Vagina (tissue), 2 donors: ENCODE data around the gene SPSB1. TPM values are rescaled to one million over a fixed set of nuclear protein-coding genes. Genes with fewer than 3 reads are reported as not detected.
"Not testable (repeated sequence)": the region's sequence is repeated elsewhere in the genome, so short reads cannot be mapped to it uniquely, and the experiment has no call there.

ENCODE experiments used
- DNase-seq, 2 donors: peaks; one replicate each; pipeline ENCODE4 v3.0.0-alpha.2; 2017; ENCODE audit errors: extremely low spot score in 2 of 2
- H3K27ac ChIP-seq: fragments of 200-600 bp; sonication (generic); one replicate; pipeline ENCODE4 v1.5.1; 2019
- H3K27me3 ChIP-seq: fragments of 200-600 bp; sonication (generic); one replicate; pipeline ENCODE4 v1.5.1; 2019
- H3K36me3 ChIP-seq, 2 donors: fragments of 200-600 bp; sonication (generic); one replicate each; pipeline ENCODE4 v1.5.1; 2017 to 2019
- H3K4me1 ChIP-seq: fragments of 200-600 bp; sonication (generic); one replicate; pipeline ENCODE4 v1.5.1; 2019
- H3K4me3 ChIP-seq, 2 donors: fragments of 200-600 bp; sonication (generic); 1 replicate in 1 of 2; 2 replicates in 1 of 2; pipeline ENCODE4 v1.5.1; 2016 to 2019
- H3K9me3 ChIP-seq: fragments of 200-600 bp; sonication (generic); one replicate; pipeline ENCODE4 v1.5.1; 2019
- POLR2A ChIP-seq, 2 donors: fragments of 450-650 bp; IDR thresholded peaks; one replicate each; pipeline ENCODE4 v1.6.1; 2017; ENCODE audit warnings: antibody characterized with exemption in 2 of 2, mild to moderate bottlenecking in 2 of 2, moderate library complexity in 2 of 2
- POLR2AphosphoS5 ChIP-seq, 2 donors: sonication (generic); formaldehyde crosslinking; IDR thresholded peaks; one replicate each; pipeline ENCODE4 v1.9.0; 2017; ENCODE audit warnings: antibody characterized with exemption in 2 of 2, mild to moderate bottlenecking in 2 of 2, low read depth in 1 of 2; ENCODE audit not compliant: insufficient read depth in 1 of 2
- intact Hi-C: fragments of 100-400 bp; cut with DNase I; formaldehyde crosslinking; loops from one replicate; pipeline ENCODE4 v1.15.1; 2023
- total RNA-seq: library from RNA; depleted of rRNA; stranded (reverse); fragments of >200 nt; gene quantifications from one replicate; pipeline ENCODE4 v1.2.3, GENCODE V29; 2016
- TF ChIP-seq, protein P1 (sequence below), 3 experiments: fragments of 450-650 bp in 2 of 3; fragments of 200-600 bp in 1 of 3; sonication (generic) in 1 of 3; IDR thresholded peaks; one replicate each; pipeline ENCODE4 v1.5.1; 2017 to 2019; ENCODE audit warnings: antibody characterized with exemption in 3 of 3, mild to moderate bottlenecking in 2 of 3, moderate library complexity in 2 of 3

SPSB1 gene
- total RNA-seq, 1 donor from 2014 or later, result 40.0 TPM

DNA sequence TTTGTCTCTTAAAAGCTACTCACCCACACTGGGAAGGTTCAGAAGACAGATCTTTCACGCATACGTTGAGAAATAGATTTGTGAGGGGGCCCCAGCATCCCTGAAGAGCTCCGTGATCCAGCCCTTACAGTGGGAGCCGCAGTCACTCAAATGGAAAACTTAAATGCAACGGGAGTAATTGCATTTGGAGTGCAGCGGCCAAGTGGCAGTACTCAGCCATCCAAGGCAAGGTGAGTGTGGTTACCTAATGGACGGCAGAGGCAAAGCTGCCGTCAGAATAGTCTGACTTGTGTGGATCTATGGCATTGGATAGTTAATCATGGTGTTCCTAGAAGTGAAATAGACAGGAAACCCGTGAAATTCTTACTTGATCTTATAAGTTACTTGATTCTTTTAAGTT is 5.1 kb downstream of the SPSB1 start:
- no peak overlapping the region for H3K27ac ChIP-seq
- no peak for DNase-seq
- no peaks in the 10 kb centered on the region for H3K36me3 ChIP-seq
- intact Hi-C loops, result no loop called here
- no peak overlapping the region for H3K4me3 ChIP-seq
- TF ChIP-seq, protein P1, sequence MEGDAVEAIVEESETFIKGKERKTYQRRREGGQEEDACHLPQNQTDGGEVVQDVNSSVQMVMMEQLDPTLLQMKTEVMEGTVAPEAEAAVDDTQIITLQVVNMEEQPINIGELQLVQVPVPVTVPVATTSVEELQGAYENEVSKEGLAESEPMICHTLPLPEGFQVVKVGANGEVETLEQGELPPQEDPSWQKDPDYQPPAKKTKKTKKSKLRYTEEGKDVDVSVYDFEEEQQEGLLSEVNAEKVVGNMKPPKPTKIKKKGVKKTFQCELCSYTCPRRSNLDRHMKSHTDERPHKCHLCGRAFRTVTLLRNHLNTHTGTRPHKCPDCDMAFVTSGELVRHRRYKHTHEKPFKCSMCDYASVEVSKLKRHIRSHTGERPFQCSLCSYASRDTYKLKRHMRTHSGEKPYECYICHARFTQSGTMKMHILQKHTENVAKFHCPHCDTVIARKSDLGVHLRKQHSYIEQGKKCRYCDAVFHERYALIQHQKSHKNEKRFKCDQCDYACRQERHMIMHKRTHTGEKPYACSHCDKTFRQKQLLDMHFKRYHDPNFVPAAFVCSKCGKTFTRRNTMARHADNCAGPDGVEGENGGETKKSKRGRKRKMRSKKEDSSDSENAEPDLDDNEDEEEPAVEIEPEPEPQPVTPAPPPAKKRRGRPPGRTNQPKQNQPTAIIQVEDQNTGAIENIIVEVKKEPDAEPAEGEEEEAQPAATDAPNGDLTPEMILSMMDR (IDR thresholded peaks at IDR 0.05), result no peak
- TF ChIP-seq POLR2A (IDR thresholded peaks at IDR 0.05) (no peak), POLR2AphosphoS5 (IDR thresholded peaks at IDR 0.05; ENCODE audit: insufficient read depth in 1 of 2, low read depth in 1 of 2) (no peak)
- H3K27me3 ChIP-seq, result no peaks in the 10 kb centered on the region
- peaks cover 70% of the 10 kb centered on the region for H3K4me1 ChIP-seq
- H3K9me3 ChIP-seq, result no peaks in the 10 kb centered on the region

GRCh38 chr1:9298282-9298681 is 5.6 kb downstream of the SPSB1 start:
- Histone ChIP-seq H3K4me3 (no peak overlapping the region), H3K27ac (no peak overlapping the region), H3K27me3 (no peaks in the 10 kb centered on the region), H3K4me1 (peaks cover 74% of the 10 kb centered on the region), H3K9me3 (no peaks in the 10 kb centered on the region), H3K36me3 (no peaks in the 10 kb centered on the region)
- TF ChIP-seq POLR2A (IDR thresholded peaks at IDR 0.05) (no peak), POLR2AphosphoS5 (IDR thresholded peaks at IDR 0.05; ENCODE audit: insufficient read depth in 1 of 2, low read depth in 1 of 2) (no peak)
- TF ChIP-seq, protein P1 (IDR thresholded peaks at IDR 0.05), result no peak
- intact Hi-C loops, result no loop called here
- DNase-seq, result no peak

DNA sequence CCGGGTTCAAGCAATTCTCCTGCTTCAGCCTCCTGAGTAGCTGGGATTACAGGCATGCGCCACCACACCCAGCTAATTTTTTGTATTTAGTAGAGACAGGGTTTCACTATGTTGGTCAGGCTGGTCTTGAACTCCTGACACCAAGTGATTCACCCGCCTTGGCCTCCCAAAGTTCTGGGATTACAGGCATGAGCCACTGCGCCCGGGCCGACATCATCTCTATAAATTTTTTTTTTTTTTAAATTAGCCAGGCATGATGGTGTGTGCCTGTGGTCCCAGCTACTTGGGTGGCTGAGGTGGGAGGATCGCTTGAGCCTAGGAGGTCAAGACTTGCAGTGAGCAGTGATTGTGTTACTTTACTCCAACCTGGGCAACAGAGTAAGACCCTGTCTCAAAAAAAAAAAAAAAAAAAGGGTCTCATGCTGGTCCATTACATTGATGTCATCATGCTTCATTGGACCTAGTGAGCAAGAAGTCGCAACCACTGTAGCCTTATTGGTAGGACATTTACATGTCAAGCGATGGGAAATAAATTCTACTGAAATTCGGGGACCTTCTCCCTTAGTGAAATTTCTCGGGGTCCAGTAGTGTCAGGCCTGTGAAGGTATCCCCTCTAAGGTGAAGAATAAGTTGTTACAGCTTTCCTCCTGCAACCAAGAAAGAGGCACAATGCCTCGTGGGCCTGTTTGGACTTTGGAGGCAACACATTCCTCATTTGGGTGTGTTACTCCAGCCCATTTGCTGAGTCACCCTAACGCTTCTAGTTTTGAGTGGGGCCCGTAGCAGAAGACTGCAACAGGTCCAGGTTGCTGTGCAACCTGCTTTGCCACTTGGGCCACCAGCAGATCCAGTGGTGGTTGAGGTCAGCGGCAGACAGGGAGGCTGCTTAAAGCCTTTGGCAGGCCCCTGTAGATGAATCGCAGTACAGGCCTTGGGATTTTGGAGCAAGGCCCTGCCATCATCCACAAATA is 7.2 kb downstream of the SPSB1 start:
- peak; percentile 26 to 64 for TF ChIP-seq POLR2AphosphoS5 (IDR thresholded peaks at IDR 0.05; ENCODE audit: insufficient read depth in 1 of 2, low read depth in 1 of 2)
- H3K9me3 ChIP-seq, DNase-seq, H3K4me3 ChIP-seq, H3K27me3 ChIP-seq, H3K36me3 ChIP-seq, intact Hi-C loops: not testable (repeated sequence)
- H3K27ac ChIP-seq, result peak overlapping the region; percentile 30
- H3K4me1 ChIP-seq, result peaks cover 80% of the 10 kb centered on the region

GRCh38 chr1:9300573-9300972 is 7.9 kb downstream of the SPSB1 start:
- H3K4me3 ChIP-seq, result no peak overlapping the region
- no peak for TF ChIP-seq POLR2AphosphoS5 (IDR thresholded peaks at IDR 0.05; ENCODE audit: insufficient read depth in 1 of 2, low read depth in 1 of 2)
- TF ChIP-seq, protein P1 (IDR thresholded peaks at IDR 0.05), result no peak
- TF ChIP-seq POLR2A (IDR thresholded peaks at IDR 0.05), result no peak
- H3K4me1 ChIP-seq, result peaks cover 80% of the 10 kb centered on the region
- H3K9me3 ChIP-seq, result no peaks in the 10 kb centered on the region
- H3K36me3 ChIP-seq, result no peaks in the 10 kb centered on the region
- no peak for DNase-seq
- peak overlapping the region; percentile 30 for H3K27ac ChIP-seq
- intact Hi-C loops, result no loop called here
- H3K27me3 ChIP-seq, result no peaks in the 10 kb centered on the region

GRCh38 chr1:9302745-9303524 is 10.2 kb downstream of the SPSB1 start:
- H3K27ac ChIP-seq, result peak overlapping the region; percentile 66
- H3K4me3 ChIP-seq, result no peak overlapping the region
- no peaks in the 10 kb centered on the region for H3K36me3 ChIP-seq
- H3K4me1 ChIP-seq, result peaks cover 70% of the 10 kb centered on the region
- TF ChIP-seq, protein P1 (IDR thresholded peaks at IDR 0.05), result no peak
- TF ChIP-seq POLR2A (IDR thresholded peaks at IDR 0.05) (no peak), POLR2AphosphoS5 (IDR thresholded peaks at IDR 0.05; ENCODE audit: insufficient read depth in 1 of 2, low read depth in 1 of 2) (no peak)
- H3K27me3 ChIP-seq, result no peaks in the 10 kb centered on the region
- H3K9me3 ChIP-seq, result no peaks in the 10 kb centered on the region
- intact Hi-C loops, result no loop called here
- DNase-seq, result no peak
